Activated CD4-positive, CD25-positive, alpha-beta regulatory T cell treated with anti-CD3 and anti-CD28 coated beads, Interleukin-2, amount 50 U/mL, for 72 hours (primary cell): ENCODE measurements around the gene CPHXL2.

ENCODE experiments used
- DNase-seq: peaks from one replicate; pipeline ENCODE4 v3.0.0; 2021

Gene CPHXL2

DNA sequence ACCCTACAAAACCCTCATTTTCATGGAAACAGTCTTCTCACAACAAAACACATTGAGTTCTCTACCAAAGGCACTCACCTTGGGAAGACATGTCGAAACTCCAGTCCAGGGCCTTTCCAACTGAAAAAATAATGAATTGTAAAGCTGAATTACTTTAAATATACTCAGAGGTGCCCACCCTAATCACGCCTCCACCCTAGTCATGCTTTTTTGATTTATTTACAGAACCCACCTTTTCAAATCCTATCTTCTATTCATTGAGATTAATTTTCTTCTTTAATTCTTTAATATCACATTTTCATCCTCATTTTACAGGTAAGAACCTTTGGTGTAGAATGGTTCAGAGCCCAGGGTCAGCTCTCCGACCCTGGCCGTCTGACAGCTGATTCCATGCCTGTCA, at the start of gene CPHXL2:
CPHXL2 (minus strand) TSS at position 101 of the 400 bp plus-strand sequence; CDS start at position 91, 10 bp downstream.
- no peak for DNase-seq

GRCh38 chr16:75726390-75726789, 49.6 kb upstream of the CPHXL2 start, which contains the start of gene CPHXL:
Gene CPHXL, minus strand, starts transcription at chr16:75726490. Its CDS starts 48 bp downstream, at chr16:75726442.
- DNase-seq: no peak

- DNase-seq: no peak
Observed at GRCh38 chr16:75718452-75718851, 41.6 kb upstream of the CPHXL2 start.

DNA sequence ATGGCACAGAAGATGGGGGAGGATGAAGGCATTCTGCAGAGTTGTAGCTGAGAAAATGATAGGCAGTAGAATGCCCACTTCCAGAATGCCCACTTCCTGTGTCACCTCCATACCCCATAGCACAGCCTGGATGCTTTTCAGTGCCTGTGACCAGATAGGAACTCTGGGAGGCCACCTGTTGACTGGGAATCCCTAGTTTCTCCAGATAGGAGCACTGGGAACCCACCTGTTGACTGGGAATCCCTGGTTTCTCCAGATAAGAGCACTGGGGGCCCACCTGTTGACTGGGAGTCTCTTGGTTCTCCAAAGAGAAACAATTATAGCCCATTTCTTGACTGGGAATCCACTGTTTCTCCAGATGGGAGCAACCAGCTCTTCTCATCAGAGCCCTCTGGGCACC, 37.9 kb upstream of the CPHXL2 start:
- no peak for DNase-seq

DNA sequence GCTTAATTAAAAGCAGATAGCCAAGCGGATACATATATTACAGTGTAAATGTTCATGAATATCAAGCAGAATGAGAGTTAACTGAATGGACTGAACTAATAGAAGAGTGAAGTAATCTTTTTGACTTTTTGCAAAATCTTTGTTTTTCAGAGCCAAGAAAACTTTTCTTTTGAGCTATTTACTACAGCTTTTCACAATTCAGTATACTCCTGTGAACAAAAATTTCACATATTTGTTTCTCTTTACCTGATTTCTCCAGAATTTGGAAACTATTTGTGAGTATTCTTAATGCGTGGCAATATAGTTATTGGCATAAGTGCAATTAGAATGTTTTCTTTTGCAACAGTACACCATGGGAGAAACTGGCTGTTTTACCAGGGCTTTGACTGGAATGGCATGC, 33.5 kb upstream of the CPHXL2 start:
- no peak for DNase-seq

- no peak for DNase-seq
Observed at GRCh38 chr16:75703306-75703705, 26.5 kb upstream of the CPHXL2 start.

DNA sequence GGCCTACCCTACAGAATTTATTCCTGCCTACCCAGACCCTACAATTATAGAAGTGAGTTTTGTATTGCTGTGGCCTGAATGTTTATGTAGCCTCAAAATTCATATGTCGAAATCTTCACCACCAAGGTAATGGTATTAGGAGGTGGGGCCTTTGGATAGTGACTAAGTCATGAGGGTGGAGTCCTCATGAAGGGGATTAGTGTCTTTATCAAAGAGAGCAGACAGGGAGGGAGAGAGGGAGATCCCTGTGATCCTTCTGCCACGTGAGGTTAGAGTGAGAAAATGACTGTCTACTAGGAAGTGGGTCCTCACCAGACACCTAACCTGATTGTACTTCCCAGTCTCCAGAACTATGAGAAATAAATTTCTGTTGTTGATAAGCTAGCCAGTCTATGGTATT, 25.4 kb upstream of the CPHXL2 start:
- DNase-seq: no peak

- no peak for DNase-seq
Observed at GRCh38 chr16:75701361-75701760, 24.6 kb upstream of the CPHXL2 start, which contains the start of gene DUXB. Gene DUXB, minus strand, starts transcription at chr16:75701461. Its CDS starts 43 bp downstream, at chr16:75701418.

DNA sequence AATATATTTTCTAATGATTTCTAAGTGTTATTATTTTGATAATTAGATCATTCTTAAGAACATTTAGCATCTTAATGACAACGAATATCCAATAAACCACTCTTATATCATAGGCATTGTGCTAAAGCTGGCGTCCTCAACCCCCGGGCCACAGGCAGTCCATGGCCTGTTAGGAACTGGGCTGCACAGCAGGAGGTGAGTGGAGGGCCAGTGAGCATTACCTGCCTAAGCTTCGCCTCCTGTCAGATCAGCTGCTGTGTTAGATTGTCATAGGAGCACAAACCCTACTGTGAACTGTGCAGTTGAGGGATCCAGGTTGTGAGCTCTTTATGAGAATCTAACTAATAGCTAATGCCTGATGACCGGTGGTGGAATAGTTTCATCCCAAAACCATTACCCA, 20.8 kb upstream of the CPHXL2 start:
- DNase-seq: no peak

GRCh38 chr16:75695708-75696107, 18.9 kb upstream of the CPHXL2 start:
- no peak for DNase-seq

DNA sequence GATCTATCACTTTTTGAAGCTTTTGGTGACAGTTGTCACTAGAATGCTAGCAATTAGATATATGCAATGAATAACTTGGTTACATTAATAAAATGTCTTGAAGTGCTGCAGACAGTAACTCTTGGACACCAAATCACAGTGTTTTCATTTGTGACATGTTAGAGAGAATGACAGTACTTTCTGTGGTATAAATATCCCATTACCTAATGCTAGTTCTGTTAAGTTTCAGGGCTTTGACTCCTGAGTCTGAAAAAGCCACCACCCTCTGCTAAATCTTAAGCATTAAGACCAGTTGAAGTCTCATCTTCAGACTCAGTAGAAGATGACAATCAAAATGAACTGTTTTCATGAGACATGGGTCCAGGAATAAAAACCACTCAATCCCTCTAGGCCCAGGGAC, 10.6 kb upstream of the CPHXL2 start:
- no peak for DNase-seq

GRCh38 chr16:75682308-75682707, 5.5 kb upstream of the CPHXL2 start:
- no peak for DNase-seq

DNA sequence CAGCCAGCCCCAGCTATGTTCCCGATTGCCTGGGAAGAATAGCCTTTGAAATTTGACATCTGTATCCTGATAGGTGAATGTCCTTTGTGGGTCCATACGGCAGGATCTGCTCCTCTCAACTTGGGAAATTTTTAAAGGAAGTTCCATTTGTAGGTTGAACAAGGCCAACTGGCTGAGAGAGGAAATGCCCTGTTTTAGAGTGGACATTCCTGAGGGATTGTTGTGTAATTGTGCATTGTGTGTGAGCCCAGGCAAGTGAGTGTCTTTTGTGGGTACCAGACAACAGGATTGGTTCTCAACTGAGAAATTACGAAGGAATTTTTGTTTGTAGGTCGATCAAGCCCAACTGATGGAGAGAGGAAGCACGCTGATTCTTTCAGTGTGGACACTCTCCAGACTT, 2.6 kb upstream of the CPHXL2 start:
- DNase-seq: no peak

- DNase-seq: no peak
Observed at GRCh38 chr16:75667503-75667902, 9.3 kb downstream of the CPHXL2 start.

- DNase-seq: no peak
Observed at GRCh38 chr16:75660726-75661302, 16.0 kb downstream of the CPHXL2 start.

DNA sequence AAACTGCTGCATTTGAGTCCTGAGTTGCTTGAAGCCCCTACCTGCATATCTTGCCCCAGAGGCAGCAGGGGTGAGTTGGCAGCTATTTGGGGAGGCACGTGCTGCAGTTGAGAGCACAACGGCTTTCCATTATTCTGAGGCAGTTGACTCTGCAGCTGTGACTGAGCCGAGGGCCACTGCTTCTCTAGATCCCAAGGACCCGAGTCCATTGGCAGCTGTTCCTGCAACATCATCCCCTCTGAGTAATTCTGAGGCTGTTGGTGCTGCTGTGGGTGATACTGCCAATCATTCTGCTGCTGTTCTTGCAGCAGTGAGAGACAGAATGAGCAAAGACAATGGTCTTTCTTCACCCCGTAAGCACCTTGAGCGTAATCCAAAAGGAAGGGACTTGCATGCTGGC, 16.5 kb downstream of the CPHXL2 start:
- DNase-seq: no peak

DNA sequence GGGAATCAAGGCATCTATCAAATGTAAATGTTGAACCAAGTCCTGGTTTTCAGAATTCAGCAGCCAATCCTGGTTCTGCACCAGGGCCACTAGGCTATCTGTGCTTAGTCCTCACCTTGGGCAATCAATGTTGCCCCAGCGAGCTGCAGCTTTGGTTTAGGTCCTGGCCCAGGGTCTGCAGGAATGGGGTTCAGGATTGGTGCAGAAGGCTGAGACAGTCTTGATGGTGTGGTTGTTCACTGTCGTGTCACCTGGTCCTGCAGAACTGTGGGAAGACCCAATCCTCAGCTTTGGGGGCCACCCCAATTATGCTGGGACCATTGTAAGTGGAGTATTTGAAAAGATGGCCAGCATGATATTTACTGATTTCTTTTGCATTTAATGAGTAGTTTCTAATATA, 18.6 kb downstream of the CPHXL2 start:
- no peak for DNase-seq

DNA sequence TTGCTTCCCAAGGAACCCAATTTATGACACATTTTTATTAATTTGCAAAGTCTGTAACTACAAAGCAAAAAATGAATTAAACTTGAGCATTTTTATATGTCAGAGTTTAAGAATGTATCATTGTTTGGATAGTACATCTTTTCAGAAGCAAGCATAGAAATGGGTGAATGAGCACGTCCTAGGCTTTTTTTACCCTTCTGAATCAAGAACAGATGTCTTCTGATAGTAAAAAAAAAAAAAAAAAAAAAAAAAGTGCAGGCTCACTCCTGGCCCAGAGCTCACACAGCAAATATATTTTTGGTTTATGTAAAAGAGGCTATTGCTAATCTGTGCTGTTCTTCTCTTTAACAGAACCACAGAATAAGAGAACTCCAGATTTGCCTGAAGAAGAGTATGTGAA, 22.9 kb downstream of the CPHXL2 start:
- no peak for DNase-seq

DNA sequence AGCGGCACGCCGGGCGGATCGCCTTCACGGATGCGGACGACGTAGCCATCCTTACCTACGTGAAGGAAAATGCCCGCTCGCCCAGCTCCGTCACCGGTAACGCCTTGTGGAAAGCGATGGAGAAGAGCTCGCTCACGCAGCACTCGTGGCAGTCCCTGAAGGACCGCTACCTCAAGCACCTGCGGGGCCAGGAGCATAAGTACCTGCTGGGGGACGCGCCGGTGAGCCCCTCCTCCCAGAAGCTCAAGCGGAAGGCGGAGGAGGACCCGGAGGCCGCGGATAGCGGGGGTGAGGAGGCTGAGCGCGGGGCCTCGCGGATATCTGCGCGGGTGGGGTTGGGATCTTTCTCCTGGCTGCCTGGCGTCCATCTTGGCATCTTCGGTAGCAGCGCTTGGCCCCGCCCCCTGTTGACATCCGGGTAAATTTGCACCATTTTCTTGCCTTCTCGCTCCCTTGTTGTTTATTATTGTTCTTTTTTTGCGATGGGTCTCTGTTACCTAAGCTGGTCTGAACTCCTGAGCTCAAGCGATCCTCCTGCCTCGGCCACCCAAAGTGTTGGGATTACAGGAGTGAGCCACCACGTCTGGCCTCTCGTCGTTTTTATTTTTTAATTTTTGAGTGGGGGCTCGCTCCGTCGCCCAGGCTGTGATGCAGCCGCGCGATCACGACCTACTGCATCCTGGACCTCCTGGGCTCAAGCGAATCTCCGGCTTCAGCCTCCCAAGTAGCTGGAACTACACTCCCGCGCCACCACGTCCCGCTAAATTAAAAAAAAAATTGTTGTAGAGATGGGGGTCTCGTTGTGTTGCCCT, 28.3 kb downstream of the CPHXL2 start:
- peak; percentile 84 for DNase-seq

GRCh38 chr16:75647492-75648264, 29.1 kb downstream of the CPHXL2 start, which contains the start of the genes KARS1 and TERF2IP:
Gene KARS1, minus strand, starts transcription at chr16:75647665. Its CDS starts 26 bp downstream, at chr16:75647639.
Gene TERF2IP, plus strand, starts transcription at chr16:75647773. Its CDS starts 110 bp downstream, at chr16:75647883.
- peak; percentile 94 for DNase-seq

GRCh38 chr16:75647112-75647491, 29.7 kb downstream of the CPHXL2 start:
- DNase-seq: no peak

DNA sequence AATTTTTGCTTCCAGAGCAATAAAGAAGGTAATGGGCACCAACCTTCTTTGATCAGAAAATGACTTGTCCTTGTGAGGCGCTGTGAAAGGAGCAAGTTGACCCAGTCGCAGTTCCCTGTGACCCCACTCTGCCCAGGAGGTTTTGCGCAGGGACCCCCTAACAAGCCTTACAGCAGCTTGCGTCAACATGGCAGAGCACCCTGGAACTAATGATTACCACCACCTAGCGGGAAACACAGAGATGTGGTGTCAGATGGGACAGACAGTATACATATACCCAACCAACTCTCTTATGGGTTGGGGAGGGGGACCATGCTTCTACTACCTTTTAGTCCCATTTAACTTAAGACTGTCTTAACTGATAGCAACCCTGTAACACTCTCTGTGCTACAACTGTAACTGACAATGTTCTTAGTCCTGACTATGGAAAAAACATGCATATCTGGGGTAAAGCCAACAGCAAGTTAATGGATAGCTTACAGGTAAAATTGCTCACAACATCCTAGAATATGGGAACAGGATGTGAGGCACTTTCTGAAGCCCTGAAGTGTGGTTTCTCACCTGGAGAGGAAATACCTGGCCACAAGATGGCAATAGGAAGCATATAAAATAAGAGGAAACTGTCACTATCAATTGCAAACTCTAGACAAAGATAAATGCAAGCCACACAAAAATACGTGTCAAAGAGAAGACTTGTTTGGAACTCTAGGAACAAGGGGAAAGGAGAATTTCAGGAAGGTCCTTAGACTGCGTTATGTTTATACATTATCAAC, 32.4 kb downstream of the CPHXL2 start:
- no peak for DNase-seq

GRCh38 chr16:75640598-75640997, 36.2 kb downstream of the CPHXL2 start:
- DNase-seq: no peak
